ENCODE data around the gene BRIP1.
"Not testable (repeated sequence)": the region's sequence is repeated elsewhere in the genome, so short reads cannot be mapped to it uniquely, and the experiment has no call there.

The BRIP1 gene

GRCh38 chr17:61826866-61827265, 36.5 kb downstream of the BRIP1 start:
- not testable (repeated sequence) for H3K9ac ChIP-seq (ENCODE audit: low read length); H3K27ac ChIP-seq (ENCODE audit: low read length); H3K27me3 ChIP-seq (ENCODE audit: control insufficient read depth, insufficient read depth, low read length); H3K36me3 ChIP-seq (ENCODE audit: control insufficient read depth, low read depth, low read length); H3K4me3 ChIP-seq (ENCODE audit: low read length); H3K4me1 ChIP-seq (ENCODE audit: control insufficient read depth, low read depth, low read length); H3K9me3 ChIP-seq (ENCODE audit: control insufficient read depth, low read depth, low read length)

DNA sequence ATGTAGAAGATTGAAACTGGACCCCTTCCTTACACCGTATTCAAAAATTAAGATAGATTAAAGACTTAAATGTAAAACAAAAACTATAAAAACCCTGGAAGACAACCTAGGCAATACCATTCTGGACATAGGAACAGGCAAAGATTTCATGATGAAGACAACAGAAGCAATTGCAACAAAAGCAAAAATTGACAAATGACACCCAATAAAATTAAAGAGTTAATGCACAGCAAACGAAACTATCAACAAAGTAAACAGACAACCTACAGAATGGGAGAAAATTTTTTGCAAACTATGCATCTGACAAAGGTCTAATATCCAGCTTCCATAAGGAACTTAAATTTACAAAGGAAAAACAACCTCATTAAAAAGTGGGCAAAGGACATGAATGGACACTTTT, 37.1 kb downstream of the BRIP1 start:
- H3K4me3 ChIP-seq (ENCODE audit: low read length); H3K4me1 ChIP-seq (ENCODE audit: control insufficient read depth, low read depth, low read length); H3K9ac ChIP-seq (ENCODE audit: low read length); H3K36me3 ChIP-seq (ENCODE audit: control insufficient read depth, low read depth, low read length); H3K27ac ChIP-seq (ENCODE audit: low read length); H3K27me3 ChIP-seq (ENCODE audit: control insufficient read depth, insufficient read depth, low read length); H3K9me3 ChIP-seq (ENCODE audit: control insufficient read depth, low read depth, low read length): not testable (repeated sequence)

- Histone ChIP-seq H3K36me3 (ENCODE audit: control insufficient read depth, low read depth, low read length) (peaks cover 6% of the 10 kb centered on the region), H3K27ac (ENCODE audit: low read length) (no peak overlapping the region), H3K27me3 (ENCODE audit: control insufficient read depth, insufficient read depth, low read length) (no peaks in the 10 kb centered on the region), H3K4me3 (ENCODE audit: low read length) (no peak overlapping the region), H3K9me3 (ENCODE audit: control insufficient read depth, low read depth, low read length) (peaks cover 4% of the 10 kb centered on the region), H3K9ac (ENCODE audit: low read length) (no peak overlapping the region), H3K4me1 (ENCODE audit: control insufficient read depth, low read depth, low read length) (no peaks in the 10 kb centered on the region)
Measured at GRCh38 chr17:61825448-61826137, 37.7 kb downstream of the BRIP1 start.

GRCh38 chr17:61822326-61823285, 40.7 kb downstream of the BRIP1 start:
- H3K36me3 ChIP-seq (ENCODE audit: control insufficient read depth, low read depth, low read length): peaks cover 6% of the 10 kb centered on the region
- H3K27ac ChIP-seq (ENCODE audit: low read length): no peak overlapping the region
- H3K4me1 ChIP-seq (ENCODE audit: control insufficient read depth, low read depth, low read length): no peaks in the 10 kb centered on the region
- H3K9ac ChIP-seq (ENCODE audit: low read length): no peak overlapping the region
- H3K27me3 ChIP-seq (ENCODE audit: control insufficient read depth, insufficient read depth, low read length): no peaks in the 10 kb centered on the region
- H3K4me3 ChIP-seq (ENCODE audit: low read length): no peak overlapping the region
- no peaks in the 10 kb centered on the region for H3K9me3 ChIP-seq (ENCODE audit: control insufficient read depth, low read depth, low read length)

DNA sequence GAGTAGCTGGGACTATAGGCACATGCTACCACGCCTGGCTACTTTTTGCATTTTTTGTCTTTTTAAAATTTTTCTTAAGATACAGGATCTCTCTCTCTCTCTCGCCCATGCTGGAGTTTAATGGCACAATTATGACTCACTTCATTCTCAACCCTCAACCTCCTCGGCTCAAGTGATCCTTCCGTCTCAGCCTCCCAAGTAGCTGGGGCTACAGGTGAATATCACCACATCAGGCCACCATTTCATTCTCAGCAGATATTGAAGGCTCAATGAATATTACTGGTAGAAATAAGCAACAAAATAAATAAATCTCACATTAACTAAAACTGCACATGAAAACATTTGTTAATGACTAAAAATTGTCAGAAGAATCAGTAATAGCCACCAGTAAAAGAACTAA, 41.7 kb downstream of the BRIP1 start:
- H3K9ac ChIP-seq (ENCODE audit: low read length): no peak overlapping the region
- H3K9me3 ChIP-seq (ENCODE audit: control insufficient read depth, low read depth, low read length): no peaks in the 10 kb centered on the region
- H3K4me3 ChIP-seq (ENCODE audit: low read length): no peak overlapping the region
- H3K4me1 ChIP-seq (ENCODE audit: control insufficient read depth, low read depth, low read length): no peaks in the 10 kb centered on the region
- H3K36me3 ChIP-seq (ENCODE audit: control insufficient read depth, low read depth, low read length): peaks cover 7% of the 10 kb centered on the region
- H3K27me3 ChIP-seq (ENCODE audit: control insufficient read depth, insufficient read depth, low read length): no peaks in the 10 kb centered on the region
- no peak overlapping the region for H3K27ac ChIP-seq (ENCODE audit: low read length)

DNA sequence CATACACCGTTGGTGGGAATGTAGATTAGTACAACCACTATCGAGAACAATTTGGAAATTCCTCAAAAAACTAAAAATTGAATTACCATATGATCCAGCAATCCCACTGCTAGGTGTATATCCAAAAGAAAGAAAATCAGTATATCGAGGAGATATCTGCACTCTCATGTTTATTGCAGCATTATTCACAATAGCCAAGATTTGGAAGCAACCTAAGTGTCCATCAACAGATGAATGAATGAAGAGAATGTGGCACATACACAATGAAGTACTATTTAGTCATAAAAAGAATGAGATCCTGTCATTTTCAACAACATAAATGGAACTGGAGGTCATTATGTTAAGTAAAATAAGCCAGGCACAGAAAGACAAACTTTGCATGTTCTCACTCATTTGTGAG, 44.1 kb downstream of the BRIP1 start:
- H3K9ac ChIP-seq (ENCODE audit: low read length); H3K9me3 ChIP-seq (ENCODE audit: control insufficient read depth, low read depth, low read length); H3K4me1 ChIP-seq (ENCODE audit: control insufficient read depth, low read depth, low read length); H3K4me3 ChIP-seq (ENCODE audit: low read length); H3K27me3 ChIP-seq (ENCODE audit: control insufficient read depth, insufficient read depth, low read length); H3K27ac ChIP-seq (ENCODE audit: low read length): not testable (repeated sequence)
- peaks cover 13% of the 10 kb centered on the region for H3K36me3 ChIP-seq (ENCODE audit: control insufficient read depth, low read depth, low read length)

DNA sequence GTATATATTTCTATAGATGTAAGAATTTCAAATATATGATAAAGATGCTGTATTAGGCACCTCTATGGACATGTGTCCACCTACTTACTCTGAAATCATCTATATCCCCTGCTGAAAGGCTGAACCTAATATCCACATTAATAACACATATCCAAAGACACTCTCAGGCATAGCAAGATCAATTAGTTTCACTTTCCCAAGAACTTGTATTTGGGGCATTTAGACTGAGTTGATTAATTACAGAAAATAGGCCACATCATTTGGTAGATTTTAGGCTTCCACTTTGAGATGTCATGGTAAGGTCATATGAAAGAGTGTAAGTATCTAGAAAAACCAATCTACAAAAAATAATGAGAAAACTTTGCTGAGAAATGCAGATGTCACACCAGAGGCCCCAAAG, 45.1 kb downstream of the BRIP1 start:
- Histone ChIP-seq H3K27ac (ENCODE audit: low read length) (no peak overlapping the region), H3K27me3 (ENCODE audit: control insufficient read depth, insufficient read depth, low read length) (no peaks in the 10 kb centered on the region), H3K4me3 (ENCODE audit: low read length) (no peak overlapping the region), H3K9me3 (ENCODE audit: control insufficient read depth, low read depth, low read length) (no peaks in the 10 kb centered on the region), H3K9ac (ENCODE audit: low read length) (no peak overlapping the region), H3K36me3 (ENCODE audit: control insufficient read depth, low read depth, low read length) (peaks cover 13% of the 10 kb centered on the region), H3K4me1 (ENCODE audit: control insufficient read depth, low read depth, low read length) (no peaks in the 10 kb centered on the region)

GRCh38 chr17:61817452-61817851, 45.9 kb downstream of the BRIP1 start:
- H3K9me3 ChIP-seq (ENCODE audit: control insufficient read depth, low read depth, low read length): no peaks in the 10 kb centered on the region
- H3K4me3 ChIP-seq (ENCODE audit: low read length): no peak overlapping the region
- no peak overlapping the region for H3K27ac ChIP-seq (ENCODE audit: low read length)
- peaks cover 13% of the 10 kb centered on the region for H3K36me3 ChIP-seq (ENCODE audit: control insufficient read depth, low read depth, low read length)
- H3K27me3 ChIP-seq (ENCODE audit: control insufficient read depth, insufficient read depth, low read length): no peaks in the 10 kb centered on the region
- H3K4me1 ChIP-seq (ENCODE audit: control insufficient read depth, low read depth, low read length): no peaks in the 10 kb centered on the region
- H3K9ac ChIP-seq (ENCODE audit: low read length): no peak overlapping the region

DNA sequence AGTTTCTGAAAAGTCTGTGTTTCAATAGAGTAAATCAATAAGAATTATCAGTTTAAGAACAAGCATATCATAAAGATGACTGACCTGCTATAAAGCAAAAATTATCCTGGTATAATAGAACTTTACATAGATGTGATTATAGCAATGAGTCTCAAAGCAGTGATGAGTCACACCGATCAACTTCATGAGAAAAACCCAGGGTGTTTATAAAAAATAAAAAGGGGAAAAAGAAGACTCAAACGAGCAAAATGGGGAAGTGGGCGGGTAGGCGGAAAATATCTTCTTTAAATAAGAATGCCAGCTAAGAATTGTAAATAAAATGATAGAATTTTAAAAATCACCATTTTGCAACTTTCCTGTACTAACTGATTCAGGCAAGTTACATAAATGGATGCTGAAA, 46.8 kb downstream of the BRIP1 start:
- Histone ChIP-seq H3K9me3 (ENCODE audit: control insufficient read depth, low read depth, low read length) (no peaks in the 10 kb centered on the region), H3K27me3 (ENCODE audit: control insufficient read depth, insufficient read depth, low read length) (no peaks in the 10 kb centered on the region), H3K4me3 (ENCODE audit: low read length) (no peak overlapping the region), H3K4me1 (ENCODE audit: control insufficient read depth, low read depth, low read length) (no peaks in the 10 kb centered on the region), H3K27ac (ENCODE audit: low read length) (no peak overlapping the region), H3K36me3 (ENCODE audit: control insufficient read depth, low read depth, low read length) (peaks cover 10% of the 10 kb centered on the region), H3K9ac (ENCODE audit: low read length) (no peak overlapping the region)

DNA sequence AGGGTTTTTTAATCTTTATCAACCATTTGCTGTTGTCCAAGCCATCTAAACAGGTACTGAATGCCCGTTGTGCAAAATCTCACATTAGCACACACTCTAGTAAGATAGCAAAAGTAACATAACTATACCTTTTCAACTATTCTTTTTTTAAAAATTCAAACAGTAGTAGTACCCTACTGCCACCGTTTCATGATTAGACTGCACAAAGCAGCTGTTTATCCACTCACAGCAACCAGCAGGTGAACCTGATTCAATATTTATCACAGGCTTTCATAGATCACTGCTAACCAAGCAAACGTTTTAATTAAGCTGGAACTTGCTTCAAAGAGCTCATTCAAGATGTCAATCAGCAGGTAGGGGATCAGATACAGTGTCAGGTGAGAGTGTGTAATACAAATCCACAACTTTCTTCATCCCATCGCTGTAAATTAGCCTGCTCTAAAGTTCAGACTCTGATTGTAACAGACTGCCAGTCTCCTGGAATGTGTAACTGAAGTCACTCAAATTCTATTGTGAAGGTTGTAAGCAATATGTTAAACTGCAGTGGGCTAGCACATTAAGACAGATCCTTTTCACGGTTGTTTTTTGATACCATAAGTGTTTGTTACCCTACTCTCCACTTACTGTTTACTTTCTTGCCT, 47.3 kb downstream of the BRIP1 start:
- H3K9ac ChIP-seq (ENCODE audit: low read length): no peak overlapping the region

GRCh38 chr17:61814485-61814884, 48.8 kb downstream of the BRIP1 start:
- no peaks in the 10 kb centered on the region for H3K27me3 ChIP-seq (ENCODE audit: control insufficient read depth, insufficient read depth, low read length)
- H3K27ac ChIP-seq (ENCODE audit: low read length): no peak overlapping the region
- peaks cover 7% of the 10 kb centered on the region for H3K36me3 ChIP-seq (ENCODE audit: control insufficient read depth, low read depth, low read length)
- no peak overlapping the region for H3K9ac ChIP-seq (ENCODE audit: low read length)
- H3K4me3 ChIP-seq (ENCODE audit: low read length): no peak overlapping the region
- H3K9me3 ChIP-seq (ENCODE audit: control insufficient read depth, low read depth, low read length): no peaks in the 10 kb centered on the region
- H3K4me1 ChIP-seq (ENCODE audit: control insufficient read depth, low read depth, low read length): no peaks in the 10 kb centered on the region

More for the DNA sequence above, 47.3 kb downstream of the BRIP1 start:
- no peak overlapping the region for H3K4me3 ChIP-seq (ENCODE audit: low read length)
- H3K36me3 ChIP-seq (ENCODE audit: control insufficient read depth, low read depth, low read length): peaks cover 8% of the 10 kb centered on the region
- H3K27ac ChIP-seq (ENCODE audit: low read length): no peak overlapping the region
- no peaks in the 10 kb centered on the region for H3K9me3 ChIP-seq (ENCODE audit: control insufficient read depth, low read depth, low read length)
- H3K27me3 ChIP-seq (ENCODE audit: control insufficient read depth, insufficient read depth, low read length): no peaks in the 10 kb centered on the region
- H3K4me1 ChIP-seq (ENCODE audit: control insufficient read depth, low read depth, low read length): no peaks in the 10 kb centered on the region
